Islet precursor cell (in vitro differentiated cells): ENCODE data around the gene ZFAND3.
A peak's percentile ranks its signal among the peaks of the same experiment; 100 is the strongest.
"Not testable (repeated sequence)": the region's sequence is repeated elsewhere in the genome, so short reads cannot be mapped to it uniquely, and the experiment has no call there.

Source experiments
- DNase-seq: peaks from one replicate; pipeline ENCODE4 v3.0.0-alpha.2; 2018

Gene ZFAND3

DNA sequence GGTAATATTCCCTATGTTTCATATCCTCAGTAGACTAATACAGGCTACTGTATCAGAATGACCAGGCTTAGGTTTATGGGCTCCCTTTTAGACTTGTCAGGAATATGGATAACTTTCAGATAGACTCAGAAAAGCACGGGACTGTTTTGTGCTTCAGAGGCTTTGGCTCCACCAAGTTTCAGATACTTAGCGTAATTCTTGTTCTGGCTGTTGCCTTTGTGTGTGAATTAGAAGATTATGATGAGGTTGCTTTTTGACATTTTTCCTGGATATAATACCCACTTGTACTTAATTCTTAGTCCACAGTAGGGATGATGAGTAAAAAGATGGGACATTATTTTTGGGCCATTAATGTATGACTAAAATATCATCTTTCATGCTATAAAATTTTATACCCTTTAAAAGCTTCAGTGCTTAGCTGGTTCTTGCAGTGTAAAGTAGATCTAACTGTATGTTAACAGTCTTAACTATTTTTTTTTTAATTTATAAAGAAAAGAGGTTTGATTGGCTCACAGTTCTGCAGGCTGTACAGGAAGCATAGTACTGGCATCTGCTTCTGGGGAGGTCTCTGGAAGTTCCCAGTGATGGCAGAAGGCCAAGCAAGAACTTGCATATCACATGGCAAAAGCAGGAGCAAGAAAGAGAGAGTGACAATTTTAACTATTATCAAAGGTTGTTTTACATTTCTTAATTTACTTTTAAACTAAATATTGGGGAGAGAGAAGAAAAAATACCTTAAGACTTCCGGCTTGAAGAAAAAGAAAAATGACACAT, 120.7 kb downstream of the ZFAND3 start:
- no peak for DNase-seq

GRCh38 chr6:37941871-37942270, 122.3 kb downstream of the ZFAND3 start:
- DNase-seq, result no peak

DNA sequence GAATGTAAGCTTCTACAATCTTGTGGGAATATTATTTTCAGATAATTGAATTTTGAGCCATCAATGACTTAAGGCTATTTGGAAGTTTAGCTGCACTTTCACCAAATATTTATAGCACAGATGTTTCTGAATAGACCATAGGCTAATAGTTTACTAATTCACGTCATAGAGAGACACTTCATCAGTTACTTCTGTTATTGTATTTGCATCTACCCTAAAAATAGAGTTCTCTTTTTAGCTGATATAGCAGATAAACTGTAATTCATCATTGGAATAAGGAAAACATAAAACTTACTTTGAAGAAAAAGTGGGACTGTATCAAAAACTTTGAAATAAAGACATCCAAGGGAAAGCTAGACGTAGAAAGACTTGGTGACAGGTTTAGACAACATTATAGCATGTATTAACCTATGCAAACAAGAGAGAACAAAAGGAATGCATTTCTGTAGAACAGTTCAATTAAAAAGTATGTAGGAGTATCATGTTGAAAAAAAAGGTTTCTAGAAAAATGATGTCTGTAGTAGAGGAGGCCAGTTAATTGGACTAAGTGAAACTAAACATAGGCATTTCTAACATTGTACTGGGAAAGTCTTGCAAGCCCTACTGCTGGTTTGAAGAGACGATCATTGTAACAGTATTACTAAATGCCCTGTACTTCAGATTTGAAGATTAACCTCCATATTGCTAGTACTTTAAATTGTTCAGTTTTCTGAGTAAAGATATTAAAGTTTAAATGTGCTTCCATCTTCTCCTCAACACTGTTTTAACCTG, 123.3 kb downstream of the ZFAND3 start:
- DNase-seq, result no peak

DNA sequence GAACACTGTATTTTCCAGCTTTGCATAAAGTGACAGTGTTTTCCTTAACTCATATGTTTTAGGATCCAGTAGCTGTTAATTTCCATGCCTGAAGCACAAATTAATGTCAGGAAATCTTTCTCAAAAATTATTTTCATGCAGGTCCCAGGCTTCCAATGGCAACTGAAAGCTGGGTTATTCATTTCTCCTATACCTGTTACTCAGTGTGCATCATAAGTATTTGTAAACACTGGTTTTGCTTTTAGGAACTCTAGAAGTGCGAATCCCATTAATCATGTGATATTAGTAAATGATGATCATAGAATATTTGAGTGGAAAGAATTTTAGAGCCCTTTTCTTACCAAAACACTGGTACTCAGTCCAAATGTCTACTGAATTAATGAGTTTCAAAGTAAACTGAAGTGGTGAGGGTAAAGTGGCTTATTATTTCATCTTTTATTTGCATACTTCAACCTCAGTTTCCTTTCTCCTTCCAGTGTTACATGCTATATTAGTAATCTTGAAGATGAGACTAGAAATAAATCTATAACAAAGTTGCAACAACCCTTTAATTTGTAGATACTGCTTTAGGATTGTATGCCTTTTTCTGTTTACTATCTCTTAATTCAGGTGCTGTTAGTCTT, 124.0 kb downstream of the ZFAND3 start:
- DNase-seq, result no peak

DNA sequence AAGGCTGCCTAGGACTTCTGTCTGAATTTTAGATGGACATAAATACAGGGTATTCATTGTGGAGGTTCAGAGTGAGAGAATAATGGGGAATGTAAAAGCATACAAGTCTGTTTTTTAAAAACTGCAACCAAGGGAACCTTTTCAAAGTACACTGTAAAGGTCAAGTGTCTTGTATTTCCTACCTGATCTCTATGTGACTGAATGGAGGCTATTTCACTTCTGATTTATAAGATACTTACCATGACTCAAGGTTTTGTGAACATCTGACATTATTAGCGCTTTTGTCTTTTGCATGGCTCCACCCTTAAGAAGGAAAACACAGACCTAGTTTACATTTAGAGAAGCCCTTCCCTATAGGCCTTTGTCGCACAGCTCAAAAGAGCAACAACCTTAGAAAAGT, 126.5 kb downstream of the ZFAND3 start:
- DNase-seq, result no peak

DNA sequence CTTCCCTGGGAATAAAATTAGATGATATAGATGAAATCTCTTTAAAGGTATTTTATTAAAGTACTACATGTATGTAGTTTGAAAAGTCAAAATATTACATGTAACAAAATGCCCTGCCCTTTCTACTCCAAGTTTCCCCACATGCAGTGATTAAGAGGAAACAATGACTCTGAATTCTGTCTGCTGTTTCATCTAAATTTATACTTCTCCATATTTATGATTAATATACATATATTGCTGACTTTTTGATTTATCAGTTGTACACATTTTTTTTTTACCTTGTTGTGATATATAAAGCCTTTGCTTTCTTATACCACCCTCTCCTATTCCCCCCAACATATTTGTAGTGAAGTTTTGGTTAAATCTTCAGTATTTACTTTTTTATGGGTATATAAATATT, 127.9 kb downstream of the ZFAND3 start:
- no peak for DNase-seq

- DNase-seq, result not testable (repeated sequence)
These were observed 129.1 kb downstream of the ZFAND3 start for GRCh38 chr6:37948584-37948983.

DNA sequence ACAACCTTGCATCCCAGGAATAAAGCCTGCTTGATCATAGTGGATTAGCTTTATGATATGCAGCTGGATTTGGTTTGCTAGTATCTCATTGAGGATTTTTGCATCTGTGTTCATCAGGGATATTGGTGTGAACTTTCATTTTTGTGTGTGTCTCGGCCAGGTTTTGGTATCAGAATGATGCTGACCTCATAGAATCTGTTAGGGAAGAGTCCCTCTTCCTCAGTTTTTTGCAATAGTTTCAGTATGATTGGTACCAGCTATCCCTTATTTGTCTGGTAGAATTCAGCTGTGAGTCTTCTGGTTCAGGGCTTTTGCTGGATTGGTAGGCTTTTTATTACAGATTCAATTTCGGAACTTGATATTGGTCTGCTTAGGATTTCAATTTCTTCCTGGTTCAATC, 132.5 kb downstream of the ZFAND3 start:
- DNase-seq, result no peak

DNA sequence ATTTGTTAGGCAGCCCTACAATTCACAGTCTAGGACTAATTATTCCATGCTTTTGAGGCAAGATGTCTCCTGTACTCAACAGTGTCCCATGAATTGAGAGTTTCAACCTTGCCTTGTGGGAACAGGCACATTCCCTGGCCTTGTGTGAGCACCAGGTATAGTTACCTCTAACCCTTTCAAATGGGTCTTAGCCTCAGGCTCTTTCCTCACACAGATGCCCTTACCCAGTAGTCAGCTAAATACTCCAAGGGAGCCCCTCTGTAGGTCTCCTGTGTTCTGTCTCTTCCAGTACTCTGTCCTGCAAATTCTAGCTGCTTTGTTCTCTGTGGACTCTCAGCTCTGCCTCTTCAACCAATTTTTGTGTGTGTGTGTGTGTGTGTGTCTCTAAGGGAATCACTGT, 135.3 kb downstream of the ZFAND3 start:
- peak; percentile 76 for DNase-seq

DNA sequence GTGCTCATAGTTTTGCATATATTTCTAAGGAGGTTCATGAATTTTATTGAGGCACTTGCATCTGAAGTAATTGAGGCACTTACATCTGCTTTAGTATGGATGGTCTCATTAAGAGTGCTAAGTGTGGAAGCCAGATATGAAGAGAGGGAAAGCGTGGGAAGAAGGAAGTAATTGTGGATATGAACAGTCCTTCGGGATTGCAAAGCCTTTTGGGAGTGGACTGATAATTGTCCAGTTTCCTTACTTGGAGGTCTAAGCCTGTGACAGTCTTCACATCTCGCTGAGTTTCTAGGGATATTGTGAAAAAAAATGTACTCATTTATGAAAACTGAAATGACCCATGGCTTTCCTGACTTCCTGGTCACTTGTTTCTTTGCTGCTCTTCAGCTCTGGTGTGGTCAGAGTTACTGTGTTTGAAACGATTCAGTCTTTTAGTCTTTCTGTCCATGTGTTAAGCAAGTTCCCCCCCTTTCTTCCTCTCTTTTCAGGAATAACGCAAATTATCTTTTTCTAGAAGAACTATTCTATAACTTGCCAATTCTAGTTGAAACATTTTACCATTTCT, 137.3 kb downstream of the ZFAND3 start:
- DNase-seq, result no peak

- no peak for DNase-seq
These were observed 139.5 kb downstream of the ZFAND3 start for GRCh38 chr6:37959061-37959460.

DNA sequence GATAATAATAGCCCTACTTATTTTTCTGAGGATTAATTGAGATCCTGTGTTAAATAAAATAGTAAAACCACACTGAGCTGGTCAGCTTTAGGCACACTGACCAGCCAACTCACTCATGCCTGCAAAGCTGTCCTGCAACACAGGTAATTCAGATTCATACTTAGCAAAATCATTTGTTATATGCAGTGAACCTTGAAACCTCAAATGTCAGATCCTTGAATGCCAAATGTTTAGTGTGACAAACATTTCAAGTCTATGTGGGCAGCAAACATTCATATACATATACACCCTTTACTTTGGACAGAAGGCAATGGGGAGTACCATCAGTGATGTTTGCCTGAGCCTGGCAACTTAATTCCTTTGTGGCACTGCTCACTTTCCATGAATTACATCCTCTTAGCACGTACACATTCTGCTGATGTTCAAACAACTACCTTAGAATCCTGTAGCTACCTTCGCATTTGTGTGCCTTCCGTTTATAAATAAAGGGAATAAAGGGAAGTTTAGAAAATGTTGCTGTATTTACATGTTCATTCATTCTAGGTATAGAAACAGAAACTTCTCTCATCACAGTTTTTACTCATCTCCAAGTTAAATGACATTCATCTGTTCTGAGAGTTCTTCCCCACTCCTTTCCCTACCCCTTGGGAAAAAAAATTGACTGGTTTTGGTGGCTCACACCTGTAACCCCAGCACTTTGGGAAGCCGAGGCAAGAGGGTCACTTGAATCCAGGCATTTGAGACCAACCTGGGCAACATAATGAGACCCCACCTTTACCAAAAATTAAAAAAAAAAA, 140.8 kb downstream of the ZFAND3 start:
- DNase-seq, result no peak

DNA sequence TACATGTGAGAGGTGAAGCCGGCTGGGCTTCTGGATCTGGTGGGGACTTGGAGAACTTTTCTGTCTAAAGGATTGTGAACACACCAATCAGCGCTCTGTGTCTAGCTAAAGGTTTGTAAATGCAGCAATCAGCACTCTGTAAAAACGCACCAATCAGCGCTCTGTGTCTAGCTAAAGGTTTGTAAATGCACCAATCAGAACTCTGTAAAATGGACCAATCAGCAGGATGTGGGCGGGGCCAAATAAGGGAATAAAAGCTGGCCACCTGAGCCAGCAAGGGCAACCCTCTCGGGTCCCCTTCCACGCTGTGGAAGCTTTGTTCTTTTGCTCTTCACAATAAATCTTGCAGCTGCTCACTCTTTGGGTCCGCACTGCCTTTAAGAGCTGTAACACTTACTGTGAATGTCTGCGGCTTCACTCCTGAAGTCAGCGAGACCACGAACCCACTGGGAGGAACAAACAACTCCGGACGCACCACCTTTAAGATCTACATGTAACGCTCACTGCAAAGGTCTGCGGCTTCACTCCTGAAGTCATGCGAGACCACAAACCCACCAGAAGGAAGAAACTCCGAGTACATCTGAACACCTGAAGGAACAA, 143.1 kb downstream of the ZFAND3 start:
- DNase-seq, result not testable (repeated sequence)

- no peak for DNase-seq
These were observed 146.6 kb downstream of the ZFAND3 start for GRCh38 chr6:37965964-37966676.

GRCh38 chr6:37966801-37967200, 147.3 kb downstream of the ZFAND3 start:
- no peak for DNase-seq

GRCh38 chr6:37967651-37968050, 148.1 kb downstream of the ZFAND3 start:
- no peak for DNase-seq

DNA sequence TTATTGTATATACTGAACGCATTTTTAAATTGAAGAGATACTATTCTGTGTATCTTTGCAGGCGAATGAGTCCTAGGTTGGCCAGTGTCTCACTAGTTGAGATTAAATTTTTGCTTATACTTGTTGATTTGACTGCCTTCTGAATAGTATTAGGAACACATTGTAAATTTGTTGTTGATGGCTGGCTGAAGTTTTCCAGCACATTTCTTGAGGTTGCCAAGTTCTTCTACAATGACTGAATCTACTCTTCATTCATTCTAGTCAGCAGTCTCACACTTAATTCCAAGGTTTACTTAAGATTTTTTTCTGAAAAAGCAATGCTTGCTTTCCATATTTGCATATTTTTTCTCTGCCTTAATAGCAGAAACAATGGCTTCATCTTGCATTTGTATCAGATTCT, 151.7 kb downstream of the ZFAND3 start:
- no peak for DNase-seq

- no peak for DNase-seq
These were observed 152.3 kb downstream of the ZFAND3 start for GRCh38 chr6:37971711-37972390.

DNA sequence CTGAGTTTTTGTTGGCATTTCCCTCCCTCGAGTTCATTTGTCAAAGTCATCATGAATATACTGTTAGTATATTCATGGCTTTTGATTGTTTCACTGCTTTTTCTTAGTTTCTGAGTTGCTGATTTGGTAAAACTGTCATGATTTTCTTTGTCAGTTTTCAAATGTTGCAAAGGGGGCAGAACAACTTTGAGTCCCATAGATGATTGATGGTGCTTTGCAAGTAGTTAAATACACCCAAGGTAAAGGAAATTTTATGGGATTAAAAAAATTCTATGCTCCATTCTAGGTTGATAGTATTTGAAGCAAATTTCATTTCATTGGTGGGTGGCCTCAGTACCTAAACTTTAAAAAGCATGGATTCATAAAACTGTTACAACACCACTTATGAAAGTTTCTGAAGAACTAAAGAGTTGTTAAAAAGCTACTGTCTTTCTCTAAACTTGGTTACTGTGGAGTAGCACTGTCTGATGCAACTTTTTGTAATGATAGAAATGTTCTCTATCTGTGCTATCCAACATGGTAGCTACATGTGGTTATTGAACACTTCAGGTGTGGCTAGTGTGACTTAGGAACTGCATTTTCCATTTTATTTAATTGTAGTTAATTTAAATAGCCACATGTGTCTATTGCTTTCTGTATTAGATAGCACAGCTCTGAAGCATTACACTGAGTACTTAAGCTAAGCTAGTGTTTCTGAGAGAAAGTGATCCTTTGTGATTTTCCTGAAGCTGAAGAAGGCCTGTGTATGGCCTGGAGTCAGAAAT, 153.6 kb downstream of the ZFAND3 start:
- DNase-seq, result no peak

- no peak for DNase-seq
These were observed 154.9 kb downstream of the ZFAND3 start for GRCh38 chr6:37974381-37974780.
